ENCODE data around the gene ARMC10. TPM values are rescaled to one million over a fixed set of nuclear protein-coding genes. Genes with fewer than 3 reads are reported as not detected.
"Not testable (repeated sequence)": the region's sequence is repeated elsewhere in the genome, so short reads cannot be mapped to it uniquely, and the experiment has no call there.

ARMC10 gene
- total and polyA plus RNA-seq, 7 experiments from 2014 or later, result 13.6 to 46.4 (median 27.8) TPM

- Histone ChIP-seq H3K4me3 (ENCODE audit: low read length) (no peak overlapping the region), H3K9me3 (ENCODE audit: control insufficient read depth in 2 of 3, low read length in 3 of 3) (no peaks in the 10 kb centered on the region), H3K27me3 (ENCODE audit: control insufficient read depth in 2 of 2, insufficient read depth in 2 of 2, low read length in 2 of 2) (no peaks in the 10 kb centered on the region), H3K36me3 (ENCODE audit: control insufficient read depth in 2 of 3, insufficient read depth in 3 of 3, low read length in 3 of 3) (peaks cover 0 to 19% (median 0%) of the 10 kb centered on the region in 3 experiments), H3K4me1 (ENCODE audit: control insufficient read depth in 2 of 2, insufficient read depth in 2 of 2, low read length in 2 of 2) (no peaks in the 10 kb centered on the region), H3K27ac (ENCODE audit: low read depth, low read length) (no peak overlapping the region)
- no peak for DNase-seq
- Mint-ChIP-seq H3K27ac (peak overlapping the region in 3 of 9 donors; percentile 32 to 63 (median 51)), H3K4me3 (no peak overlapping the region), H3K4me1 (peaks cover 0 to 4% (median 0%) of the 10 kb centered on the region in 7 donors), H3K27me3 (no peaks in the 10 kb centered on the region), H3K9me3 (peaks cover 0 to 2% (median 0%) of the 10 kb centered on the region in 11 donors), H3K36me3 (peaks cover 4 to 36% (median 18%) of the 10 kb centered on the region in 5 donors)
- no peak for ATAC-seq
- ChIA-PET CTCF (interaction anchor here (1.0 kb wide), 1 partner anchor 14 kb away, joined by 3 read pairs; no protein-coding TSS in a partner anchor), POLR2A (no interaction called here)
- intact Hi-C loops (cut with micrococcal nuclease), result no loop called here
Measured at GRCh38 chr7:103101543-103101942, 26.6 kb downstream of the ARMC10 start.

DNA sequence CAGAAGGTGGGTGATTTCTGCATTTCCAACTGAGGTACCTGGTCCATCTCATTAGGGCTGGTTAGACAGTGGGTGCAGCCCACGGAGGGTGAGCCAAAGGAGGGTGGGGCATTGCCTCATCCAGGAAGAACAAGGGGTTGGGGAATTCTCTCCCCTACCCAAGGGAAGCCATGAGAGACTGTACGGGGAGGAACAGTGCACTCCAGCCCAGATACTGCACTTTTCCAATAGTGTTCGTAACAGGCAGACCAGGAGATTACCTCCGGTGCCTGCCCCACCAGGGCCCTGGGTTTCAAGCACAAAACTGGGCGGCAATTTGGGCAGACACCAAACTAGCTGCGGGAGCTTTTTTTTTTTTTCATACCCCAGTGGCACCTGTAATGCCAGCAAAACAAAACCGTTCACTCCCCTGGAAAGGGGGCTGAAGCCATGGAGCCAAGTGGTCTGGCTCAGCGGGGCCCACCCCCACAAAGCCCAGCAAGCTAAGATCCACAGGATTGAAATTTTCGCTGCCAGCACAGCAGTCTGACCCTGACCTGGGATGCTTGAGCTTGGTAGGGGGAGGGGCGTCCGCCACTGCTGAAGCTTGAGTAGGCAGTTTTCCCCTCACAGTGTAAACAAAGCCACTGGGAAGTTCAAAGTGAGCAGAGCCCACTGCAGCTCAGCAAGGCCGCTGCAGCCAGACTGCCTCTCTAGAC, 31.2 kb downstream of the ARMC10 start:
- Histone ChIP-seq H3K4me3 (ENCODE audit: low read length) (no peak overlapping the region), H3K36me3 (ENCODE audit: control insufficient read depth in 2 of 3, insufficient read depth in 3 of 3, low read length in 3 of 3) (peaks cover 0 to 10% (median 0%) of the 10 kb centered on the region in 3 experiments), H3K27me3 (ENCODE audit: control insufficient read depth in 2 of 2, insufficient read depth in 2 of 2, low read length in 2 of 2) (no peaks in the 10 kb centered on the region), H3K27ac (ENCODE audit: low read depth, low read length) (no peak overlapping the region), H3K4me1 (ENCODE audit: control insufficient read depth in 2 of 2, insufficient read depth in 2 of 2, low read length in 2 of 2) (no peaks in the 10 kb centered on the region), H3K9me3 (ENCODE audit: control insufficient read depth in 2 of 3, low read length in 3 of 3) (no peaks in the 10 kb centered on the region)
- intact Hi-C loops (cut with micrococcal nuclease), result no loop called here
- peaks cover 19 to 58% (median 47%) of the 10 kb centered on the region in 5 donors for H3K36me3 Mint-ChIP-seq
- H3K9me3 Mint-ChIP-seq, result peaks cover 6 to 32% (median 11%) of the 10 kb centered on the region in 11 donors
- ATAC-seq (no peak), DNase-seq (no peak)
- no peak overlapping the region for H3K4me3 Mint-ChIP-seq
- CTCF ChIA-PET, result no interaction called here
- peaks cover 0 to 19% (median 11%) of the 10 kb centered on the region in 7 donors for H3K4me1 Mint-ChIP-seq
- peak overlapping the region in 1 of 9 donors; percentile 59 for H3K27ac Mint-ChIP-seq
- H3K27me3 Mint-ChIP-seq, result no peaks in the 10 kb centered on the region
- POLR2A ChIA-PET, result no interaction called here

DNA sequence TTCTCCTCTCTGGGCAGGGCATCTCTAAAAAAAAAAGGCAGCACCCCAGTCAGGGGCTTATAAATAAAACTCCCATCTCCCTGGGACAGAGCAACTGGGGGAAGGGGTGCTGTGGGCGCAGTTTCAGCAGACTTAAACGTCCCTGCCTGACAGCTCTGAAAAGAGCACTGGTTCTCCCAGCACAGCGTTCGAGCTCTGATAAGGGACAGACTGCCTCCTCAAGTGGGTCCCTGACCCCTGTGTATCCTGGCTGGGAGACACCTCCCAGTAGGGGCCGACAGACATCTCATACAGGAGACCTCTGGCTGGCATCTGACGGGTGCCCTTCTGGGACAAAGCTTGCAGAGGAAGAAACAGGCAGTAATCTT, 31.7 kb downstream of the ARMC10 start:
- H3K4me1 ChIP-seq (ENCODE audit: control insufficient read depth in 2 of 2, insufficient read depth in 2 of 2, low read length in 2 of 2); H3K4me3 Mint-ChIP-seq; ATAC-seq; POLR2A ChIA-PET; H3K27me3 ChIP-seq (ENCODE audit: control insufficient read depth in 2 of 2, insufficient read depth in 2 of 2, low read length in 2 of 2); CTCF ChIA-PET; DNase-seq; H3K9me3 ChIP-seq (ENCODE audit: control insufficient read depth in 2 of 3, low read length in 3 of 3); H3K27ac ChIP-seq (ENCODE audit: low read depth, low read length); intact Hi-C loops (cut with micrococcal nuclease); H3K27me3 Mint-ChIP-seq; H3K4me3 ChIP-seq (ENCODE audit: low read length): not testable (repeated sequence)
- Mint-ChIP-seq H3K36me3 (peaks cover 19 to 60% (median 52%) of the 10 kb centered on the region in 5 donors), H3K9me3 (peaks cover 6 to 34% (median 12%) of the 10 kb centered on the region in 11 donors), H3K4me1 (peaks cover 0 to 19% (median 11%) of the 10 kb centered on the region in 7 donors), H3K27ac (peak overlapping the region in 1 of 9 donors; percentile 32)
- H3K36me3 ChIP-seq (ENCODE audit: control insufficient read depth in 2 of 3, insufficient read depth in 3 of 3, low read length in 3 of 3), result peaks cover 0 to 10% (median 0%) of the 10 kb centered on the region in 3 experiments

- Histone ChIP-seq H3K27me3 (ENCODE audit: control insufficient read depth in 2 of 2, insufficient read depth in 2 of 2, low read length in 2 of 2) (no peaks in the 10 kb centered on the region), H3K4me1 (ENCODE audit: control insufficient read depth in 2 of 2, insufficient read depth in 2 of 2, low read length in 2 of 2) (no peaks in the 10 kb centered on the region), H3K4me3 (ENCODE audit: low read length) (no peak overlapping the region), H3K9me3 (ENCODE audit: control insufficient read depth in 2 of 3, low read length in 3 of 3) (no peaks in the 10 kb centered on the region), H3K36me3 (ENCODE audit: control insufficient read depth in 2 of 3, insufficient read depth in 3 of 3, low read length in 3 of 3) (peaks cover 0 to 12% (median 0%) of the 10 kb centered on the region in 3 experiments), H3K27ac (ENCODE audit: low read depth, low read length) (no peak overlapping the region)
- CTCF ChIA-PET, result no interaction called here
- H3K9me3 Mint-ChIP-seq, result peaks cover 6 to 33% (median 12%) of the 10 kb centered on the region in 11 donors
- POLR2A ChIA-PET, result no interaction called here
- H3K36me3 Mint-ChIP-seq, result peaks cover 29 to 67% (median 64%) of the 10 kb centered on the region in 5 donors
- peak overlapping the region in 1 of 9 donors; percentile 54 for H3K27ac Mint-ChIP-seq
- no peaks in the 10 kb centered on the region for H3K27me3 Mint-ChIP-seq
- intact Hi-C loops (cut with micrococcal nuclease), result no loop called here
- H3K4me3 Mint-ChIP-seq, result no peak overlapping the region
- DNase-seq (no peak), ATAC-seq (no peak)
- H3K4me1 Mint-ChIP-seq, result peaks cover 0 to 16% (median 13%) of the 10 kb centered on the region in 7 donors
Measured at GRCh38 chr7:103113164-103113563, 38.2 kb downstream of the ARMC10 start.

- H3K27me3 ChIP-seq (ENCODE audit: control insufficient read depth in 2 of 2, insufficient read depth in 2 of 2, low read length in 2 of 2), result no peaks in the 10 kb centered on the region
- H3K4me1 Mint-ChIP-seq, result peaks cover 0 to 10% (median 6%) of the 10 kb centered on the region in 7 donors
- ChIA-PET POLR2A (interaction anchor here (0.7 kb wide), 1 partner anchor 23 kb away, joined by 3 read pairs; no protein-coding TSS in a partner anchor), CTCF (no interaction called here)
- H3K27ac ChIP-seq (ENCODE audit: low read depth, low read length), result no peak overlapping the region
- DNase-seq (no peak), ATAC-seq (no peak)
- peaks cover 19 to 57% (median 56%) of the 10 kb centered on the region in 5 donors for H3K36me3 Mint-ChIP-seq
- no peaks in the 10 kb centered on the region for H3K4me1 ChIP-seq (ENCODE audit: control insufficient read depth in 2 of 2, insufficient read depth in 2 of 2, low read length in 2 of 2)
- no peak overlapping the region for H3K4me3 Mint-ChIP-seq
- no peaks in the 10 kb centered on the region for H3K9me3 ChIP-seq (ENCODE audit: control insufficient read depth in 2 of 3, low read length in 3 of 3)
- peak overlapping the region in 1 of 9 donors; percentile 39 for H3K27ac Mint-ChIP-seq
- peaks cover under 1 to 21% (median 7%) of the 10 kb centered on the region in 11 donors for H3K9me3 Mint-ChIP-seq
- H3K36me3 ChIP-seq (ENCODE audit: control insufficient read depth in 2 of 3, insufficient read depth in 3 of 3, low read length in 3 of 3), result peaks cover 0 to 16% (median 0%) of the 10 kb centered on the region in 3 experiments
- intact Hi-C loops (cut with micrococcal nuclease), result no loop called here
- H3K27me3 Mint-ChIP-seq, result no peaks in the 10 kb centered on the region
- H3K4me3 ChIP-seq (ENCODE audit: low read length), result no peak overlapping the region
Measured at GRCh38 chr7:103114576-103115008, 39.7 kb downstream of the ARMC10 start.

DNA sequence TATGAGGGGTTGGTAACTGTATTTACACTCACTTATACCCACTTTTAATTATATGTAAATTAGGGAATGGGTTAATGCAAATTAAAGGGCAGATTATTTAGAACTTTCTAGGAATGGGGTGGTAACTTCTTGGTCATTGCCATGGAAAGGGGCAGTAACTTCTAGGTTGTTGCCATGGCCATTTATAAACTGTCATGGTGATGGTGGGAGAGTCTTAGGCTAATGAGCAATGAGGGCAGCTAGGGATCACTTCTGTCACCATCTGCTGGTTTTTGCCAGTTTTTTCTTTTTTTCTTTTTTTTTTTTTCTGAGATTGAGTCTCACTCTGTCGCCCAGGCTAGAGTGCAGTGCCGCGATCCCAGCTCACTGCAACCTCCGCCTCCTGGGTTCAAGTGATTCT, 40.8 kb downstream of the ARMC10 start:
- Histone ChIP-seq H3K4me3 (ENCODE audit: low read length) (no peak overlapping the region), H3K9me3 (ENCODE audit: control insufficient read depth in 2 of 3, low read length in 3 of 3) (no peaks in the 10 kb centered on the region), H3K27me3 (ENCODE audit: control insufficient read depth in 2 of 2, insufficient read depth in 2 of 2, low read length in 2 of 2) (no peaks in the 10 kb centered on the region), H3K36me3 (ENCODE audit: control insufficient read depth in 2 of 3, insufficient read depth in 3 of 3, low read length in 3 of 3) (peaks cover 0 to 23% (median 6%) of the 10 kb centered on the region in 3 experiments), H3K27ac (ENCODE audit: low read depth, low read length) (no peak overlapping the region), H3K4me1 (ENCODE audit: control insufficient read depth in 2 of 2, insufficient read depth in 2 of 2, low read length in 2 of 2) (no peaks in the 10 kb centered on the region)
- DNase-seq, result no peak
- no peak for ATAC-seq
- POLR2A ChIA-PET, result no interaction called here
- H3K36me3 Mint-ChIP-seq, result peaks cover 16 to 55% (median 49%) of the 10 kb centered on the region in 5 donors
- H3K4me1 Mint-ChIP-seq, result peaks cover 0 to 10% (median 2%) of the 10 kb centered on the region in 7 donors
- H3K9me3 Mint-ChIP-seq, result peaks cover 0 to 10% (median 3%) of the 10 kb centered on the region in 11 donors
- CTCF ChIA-PET, result no interaction called here
- H3K27ac Mint-ChIP-seq, result no peak overlapping the region
- no peak overlapping the region for H3K4me3 Mint-ChIP-seq
- H3K27me3 Mint-ChIP-seq, result no peaks in the 10 kb centered on the region
- intact Hi-C loops (cut with micrococcal nuclease), result no loop called here
